Measurements from ENCODE around the gene ZNF841.

GRCh38 chr19:52065399-52065798, 30.2 kb downstream of the ZNF841 start:
- TF ChIP-seq SIX5 (IDR thresholded peaks at IDR 0.05; ENCODE audit: low read depth, low read length), result no peak
- no peak for TF ChIP-seq GTF2F1 (IDR thresholded peaks at IDR 0.05; ENCODE audit: borderline replicate concordance, low read depth, low read length)
- TF ChIP-seq JUND (IDR thresholded peaks at IDR 0.05; ENCODE audit: low read length), result no peak
- no peak for TF ChIP-seq CHD2 (IDR thresholded peaks at IDR 0.05; ENCODE audit: low read length)
- TF ChIP-seq ATF3 (IDR thresholded peaks at IDR 0.05; ENCODE audit: insufficient read depth, low read depth, low read length), result no peak
- TF ChIP-seq YY1 (IDR thresholded peaks at IDR 0.05; ENCODE audit: low read depth, low read length), result no peak
- TF ChIP-seq RAD21 (IDR thresholded peaks at IDR 0.05 in 1 of 2, conservative IDR thresholded peaks at IDR 0.05 in 1 of 2; ENCODE audit: low read depth in 2 of 2, low read length in 2 of 2), result no peak
- TF ChIP-seq CTCF (IDR thresholded peaks at IDR 0.05; ENCODE audit: control extremely low read depth in 1 of 3, insufficient read depth in 1 of 3, low read depth in 1 of 3, low read length in 3 of 3), result no peak
- TF ChIP-seq EZH2 (IDR thresholded peaks at IDR 0.05; ENCODE audit: low read depth, low read length, severe bottlenecking), result no peak
- TF ChIP-seq POLR2AphosphoS5 (IDR thresholded peaks at IDR 0.05; ENCODE audit: low read depth, low read length), result no peak
- no peak for TF ChIP-seq POLR2A (IDR thresholded peaks at IDR 0.05; ENCODE audit: control extremely low read depth in 1 of 2, low read depth in 2 of 2, low read length in 2 of 2)
- no peak for TF ChIP-seq TAF1 (IDR thresholded peaks at IDR 0.05; ENCODE audit: low read depth, low read length)
- TF ChIP-seq RNF2 (IDR thresholded peaks at IDR 0.05; ENCODE audit: borderline replicate concordance, low read depth, low read length, missing control alignments, poor library complexity, severe bottlenecking), result no peak

All from H1 (cell line).